Liver (tissue), 3 donors: Measurements from ENCODE around the gene NALF2.

Source experiments
- CTCF ChIP-seq: fragments of 150-350 bp; IDR thresholded peaks from 2 replicates; pipeline ENCODE4 v1.5.1; 2017; ENCODE audit warnings: improper control_type of control experiment, low read depth, low read length; ENCODE audit not compliant: missing input control
- EGR1 ChIP-seq, 2 donors: IDR thresholded peaks; 2 replicates each; pipeline ENCODE4 v1.6.1; 2016 to 2018; ENCODE audit warnings: antibody characterized with exemption in 2 of 2, low read depth in 2 of 2
- FOXA1 ChIP-seq: IDR thresholded peaks from 2 replicates; pipeline ENCODE4 v1.6.1; 2016; ENCODE audit warnings: antibody characterized with exemption
- FOXA2 ChIP-seq: IDR thresholded peaks from 2 replicates; pipeline ENCODE4 v1.6.1; 2016; ENCODE audit warnings: antibody characterized with exemption
- HNF4A ChIP-seq, 2 donors: conservative IDR thresholded peaks; 2 replicates each; pipeline ENCODE4 v1.6.1; 2016; ENCODE audit warnings: antibody characterized with exemption in 2 of 2, mild to moderate bottlenecking in 2 of 2
- NR2F2 ChIP-seq: IDR thresholded peaks from 2 replicates; pipeline ENCODE4 v1.6.1; 2016; ENCODE audit warnings: antibody characterized with exemption
- RAD21 ChIP-seq, 2 donors: IDR thresholded peaks; 2 replicates each; pipeline ENCODE4 v1.6.1; 2016; ENCODE audit warnings: antibody characterized with exemption in 2 of 2, mild to moderate bottlenecking in 2 of 2
- SP1 ChIP-seq: IDR thresholded peaks from 2 replicates; pipeline ENCODE4 v1.6.1; 2018; ENCODE audit warnings: antibody characterized with exemption, mild to moderate bottlenecking
- TAF1 ChIP-seq: conservative IDR thresholded peaks from 2 replicates; pipeline ENCODE4 v1.6.1; 2016; ENCODE audit warnings: antibody characterized with exemption, mild to moderate bottlenecking
- YY1 ChIP-seq: IDR thresholded peaks from 2 replicates; pipeline ENCODE4 v1.6.1; 2016; ENCODE audit warnings: antibody characterized with exemption, mild to moderate bottlenecking
- TF ChIP-seq, protein P1 (sequence below): IDR thresholded peaks from 2 replicates; pipeline ENCODE4 v1.6.1; 2016; ENCODE audit warnings: antibody characterized with exemption
- TF ChIP-seq, protein P2 (sequence below): IDR thresholded peaks from 2 replicates; pipeline ENCODE4 v1.6.1; 2016; ENCODE audit warnings: antibody characterized with exemption
- TF ChIP-seq, protein P3 (sequence below): IDR thresholded peaks from 2 replicates; pipeline ENCODE4 v1.6.1; 2016; ENCODE audit warnings: antibody characterized with exemption, mild to moderate bottlenecking
- donor health status: healthy.
- donor health status: healthy.

DNA sequence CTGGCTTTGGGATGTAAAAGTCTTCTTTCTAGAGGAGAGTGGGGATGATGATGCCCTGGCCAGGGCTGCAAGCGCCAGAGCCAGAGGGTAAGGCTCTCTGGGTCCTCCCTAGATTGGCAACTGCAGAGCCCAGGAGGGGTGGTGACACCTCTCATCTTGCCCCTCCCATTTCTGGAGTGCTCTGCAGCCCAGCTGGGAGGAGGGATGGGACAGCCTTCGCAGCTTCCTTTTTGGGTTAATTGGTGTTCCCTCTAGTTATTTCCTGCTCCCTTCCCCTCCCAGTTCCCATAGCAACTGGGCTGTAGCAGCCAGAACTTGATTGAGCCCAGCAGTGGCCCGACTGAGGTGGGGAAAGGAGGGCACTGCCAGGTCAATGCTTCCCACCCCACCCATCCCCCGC is 19.2 kb downstream of the NALF2 start:
- TF ChIP-seq CTCF (no peak), HNF4A (conservative IDR thresholded peaks at IDR 0.05) (no peak), TAF1 (no peak), YY1 (no peak), FOXA2 (no peak), SP1 (no peak), NR2F2 (no peak), EGR1 (IDR thresholded peaks at IDR 0.05; ENCODE audit: low read depth in 2 of 2) (no peak), RAD21 (IDR thresholded peaks at IDR 0.05) (no peak), FOXA1 (no peak)
- TF ChIP-seq, protein P1, sequence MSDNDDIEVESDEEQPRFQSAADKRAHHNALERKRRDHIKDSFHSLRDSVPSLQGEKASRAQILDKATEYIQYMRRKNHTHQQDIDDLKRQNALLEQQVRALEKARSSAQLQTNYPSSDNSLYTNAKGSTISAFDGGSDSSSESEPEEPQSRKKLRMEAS, result no peak
- TF ChIP-seq, protein P2, sequence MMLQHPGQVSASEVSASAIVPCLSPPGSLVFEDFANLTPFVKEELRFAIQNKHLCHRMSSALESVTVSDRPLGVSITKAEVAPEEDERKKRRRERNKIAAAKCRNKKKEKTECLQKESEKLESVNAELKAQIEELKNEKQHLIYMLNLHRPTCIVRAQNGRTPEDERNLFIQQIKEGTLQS, result no peak
- TF ChIP-seq, protein P3, sequence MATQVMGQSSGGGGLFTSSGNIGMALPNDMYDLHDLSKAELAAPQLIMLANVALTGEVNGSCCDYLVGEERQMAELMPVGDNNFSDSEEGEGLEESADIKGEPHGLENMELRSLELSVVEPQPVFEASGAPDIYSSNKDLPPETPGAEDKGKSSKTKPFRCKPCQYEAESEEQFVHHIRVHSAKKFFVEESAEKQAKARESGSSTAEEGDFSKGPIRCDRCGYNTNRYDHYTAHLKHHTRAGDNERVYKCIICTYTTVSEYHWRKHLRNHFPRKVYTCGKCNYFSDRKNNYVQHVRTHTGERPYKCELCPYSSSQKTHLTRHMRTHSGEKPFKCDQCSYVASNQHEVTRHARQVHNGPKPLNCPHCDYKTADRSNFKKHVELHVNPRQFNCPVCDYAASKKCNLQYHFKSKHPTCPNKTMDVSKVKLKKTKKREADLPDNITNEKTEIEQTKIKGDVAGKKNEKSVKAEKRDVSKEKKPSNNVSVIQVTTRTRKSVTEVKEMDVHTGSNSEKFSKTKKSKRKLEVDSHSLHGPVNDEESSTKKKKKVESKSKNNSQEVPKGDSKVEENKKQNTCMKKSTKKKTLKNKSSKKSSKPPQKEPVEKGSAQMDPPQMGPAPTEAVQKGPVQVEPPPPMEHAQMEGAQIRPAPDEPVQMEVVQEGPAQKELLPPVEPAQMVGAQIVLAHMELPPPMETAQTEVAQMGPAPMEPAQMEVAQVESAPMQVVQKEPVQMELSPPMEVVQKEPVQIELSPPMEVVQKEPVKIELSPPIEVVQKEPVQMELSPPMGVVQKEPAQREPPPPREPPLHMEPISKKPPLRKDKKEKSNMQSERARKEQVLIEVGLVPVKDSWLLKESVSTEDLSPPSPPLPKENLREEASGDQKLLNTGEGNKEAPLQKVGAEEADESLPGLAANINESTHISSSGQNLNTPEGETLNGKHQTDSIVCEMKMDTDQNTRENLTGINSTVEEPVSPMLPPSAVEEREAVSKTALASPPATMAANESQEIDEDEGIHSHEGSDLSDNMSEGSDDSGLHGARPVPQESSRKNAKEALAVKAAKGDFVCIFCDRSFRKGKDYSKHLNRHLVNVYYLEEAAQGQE, result no peak
